GM18868 (cell line): Measurements from ENCODE around the gene RARS1.
"Not testable (repeated sequence)": the region's sequence is repeated elsewhere in the genome, so short reads cannot be mapped to it uniquely, and the experiment has no call there.

Experiments
- ATAC-seq: cut with Tn5 transposase; IDR thresholded peaks from one replicate; pipeline ENCODE4 v1.9.1; 2021; ENCODE audit warnings: mild to moderate bottlenecking, moderate library complexity; ENCODE audit not compliant: unreplicated experiment

RARS1 gene

DNA sequence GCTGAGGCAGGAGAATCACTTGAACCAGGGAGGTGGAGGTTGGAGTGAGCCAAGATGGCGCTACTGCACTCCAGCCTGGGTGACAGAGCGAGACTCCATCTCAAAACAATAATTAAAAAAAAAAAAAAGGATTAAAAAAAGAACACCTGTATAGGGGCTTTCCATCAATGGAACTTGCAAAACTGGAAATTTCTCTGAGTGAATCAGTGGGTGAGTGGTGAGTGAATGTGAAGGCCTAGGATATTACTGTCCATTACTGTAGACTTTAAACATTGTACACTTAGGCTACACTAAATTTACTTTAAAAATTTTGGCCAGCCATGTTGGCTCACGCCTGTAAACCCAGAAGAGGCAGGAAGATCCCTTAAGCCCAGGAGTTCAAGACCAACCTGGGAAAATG is 5.7 kb upstream of the RARS1 start:
- no peak for ATAC-seq

DNA sequence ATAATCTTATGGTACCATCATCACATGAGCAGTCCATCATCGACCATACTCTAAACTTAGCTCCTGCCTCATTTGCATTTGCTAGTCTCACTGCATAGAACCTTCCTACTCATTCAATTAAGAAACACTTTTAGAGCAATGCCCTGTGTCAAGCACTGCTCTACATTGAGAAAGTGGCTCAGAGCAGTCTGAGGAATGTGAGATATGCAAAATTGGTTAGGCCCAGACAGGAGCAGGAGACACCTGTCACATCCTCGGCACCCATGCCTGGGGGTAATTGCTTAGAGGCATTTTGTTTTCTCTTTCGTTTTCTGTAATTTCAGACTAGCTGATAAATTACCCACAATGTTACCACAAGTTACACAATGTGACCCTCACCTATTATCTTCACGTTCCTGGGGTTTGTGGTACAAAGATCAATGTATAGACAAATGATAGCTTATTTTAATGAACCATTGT is 4.9 kb upstream of the RARS1 start:
- peak; percentile 82 for ATAC-seq

DNA sequence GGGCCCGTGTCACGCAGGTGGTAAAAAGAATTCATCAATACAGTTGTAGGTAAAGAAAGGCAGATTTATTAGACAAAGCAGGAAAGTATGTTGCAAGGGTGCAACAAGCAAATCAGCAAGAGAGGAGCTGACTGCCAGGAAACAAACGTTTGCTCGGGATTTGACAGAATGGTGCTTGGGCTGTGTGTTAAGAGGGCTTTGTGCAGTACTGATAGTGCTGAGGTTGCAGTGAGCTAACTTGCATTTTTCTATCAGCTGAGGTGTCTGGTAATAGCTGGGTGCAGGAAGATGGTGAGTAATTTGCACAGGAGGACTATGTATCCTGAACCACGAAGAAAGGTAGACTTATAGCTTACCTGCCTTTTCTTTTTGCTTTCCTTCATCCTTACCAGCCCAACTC is 3.9 kb upstream of the RARS1 start:
- no peak for ATAC-seq

DNA sequence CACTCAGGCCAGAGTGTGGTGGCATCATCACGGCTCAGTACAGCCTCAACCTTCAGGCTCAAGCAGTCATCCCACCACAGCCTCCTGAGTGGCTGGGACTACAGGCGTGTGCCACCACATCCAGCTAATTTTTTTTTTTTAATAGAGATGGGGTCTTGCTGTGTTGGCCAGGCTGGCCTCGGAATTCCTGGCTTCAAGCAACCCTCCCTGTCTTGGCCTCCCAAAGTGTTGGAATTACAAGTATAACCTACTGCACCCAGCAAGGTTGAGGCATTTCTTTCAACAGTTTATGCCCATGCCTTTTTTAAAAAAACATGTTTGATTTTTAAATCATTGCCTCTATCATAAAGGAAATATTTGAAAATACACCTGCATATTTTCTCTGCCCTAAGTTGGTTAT is 2.8 kb downstream of the RARS1 start:
- no peak for ATAC-seq

DNA sequence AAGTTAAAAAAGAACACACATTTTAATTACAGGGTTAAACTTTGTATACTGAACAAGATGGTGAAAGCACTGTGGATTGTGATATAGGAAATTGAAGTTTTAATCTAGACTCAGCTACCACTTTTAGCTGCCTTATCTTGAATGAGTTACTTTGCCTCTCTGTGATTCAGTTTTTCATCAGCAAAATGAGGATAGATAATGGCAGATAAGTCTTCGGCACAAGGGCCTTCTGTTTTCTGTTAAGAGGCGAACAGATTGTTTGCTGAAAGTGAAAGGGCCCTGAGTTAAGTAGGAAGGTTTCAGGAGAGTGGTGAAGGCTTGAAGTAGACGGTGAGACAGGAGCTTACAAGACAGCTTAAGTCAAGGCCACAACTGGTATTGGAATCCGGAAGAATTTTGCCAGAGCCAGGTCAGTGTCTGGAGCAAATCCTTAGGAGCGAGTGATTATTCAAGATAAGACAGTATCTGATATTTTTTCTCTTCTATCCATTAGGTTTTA is 7.8 kb downstream of the RARS1 start:
- ATAC-seq, result no peak

DNA sequence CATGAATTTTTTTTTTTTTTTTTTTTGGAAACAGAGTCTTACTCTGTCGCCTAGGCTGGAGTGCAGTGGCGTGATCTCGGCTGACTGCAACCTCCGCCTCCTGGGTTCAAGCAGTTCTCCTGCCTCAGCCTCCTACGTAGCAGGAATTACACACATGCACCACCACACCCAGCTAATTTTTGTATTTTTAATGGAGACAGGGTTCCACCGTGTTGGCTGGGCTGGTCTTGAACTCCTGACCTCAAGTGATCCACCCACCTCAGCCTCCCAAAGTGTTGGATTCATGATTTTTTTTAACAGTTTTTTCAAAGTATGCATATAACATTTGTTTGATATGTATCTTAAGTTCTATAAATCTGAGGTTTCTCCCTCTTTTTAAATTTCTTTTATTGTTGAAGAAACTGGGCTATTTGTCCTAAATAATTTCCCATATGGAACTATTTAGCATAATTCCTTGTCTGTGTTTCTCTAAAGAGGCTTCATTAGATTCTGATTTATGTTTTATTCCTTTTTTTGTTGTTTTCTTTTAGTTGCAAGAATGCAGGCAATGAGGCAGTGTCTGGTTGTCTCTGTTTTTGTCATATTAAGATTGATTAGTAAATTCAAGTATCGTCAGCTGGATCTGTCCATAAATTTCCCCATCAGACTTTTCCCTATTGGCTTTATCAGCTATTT is 16.4 kb downstream of the RARS1 start:
- no peak for ATAC-seq

DNA sequence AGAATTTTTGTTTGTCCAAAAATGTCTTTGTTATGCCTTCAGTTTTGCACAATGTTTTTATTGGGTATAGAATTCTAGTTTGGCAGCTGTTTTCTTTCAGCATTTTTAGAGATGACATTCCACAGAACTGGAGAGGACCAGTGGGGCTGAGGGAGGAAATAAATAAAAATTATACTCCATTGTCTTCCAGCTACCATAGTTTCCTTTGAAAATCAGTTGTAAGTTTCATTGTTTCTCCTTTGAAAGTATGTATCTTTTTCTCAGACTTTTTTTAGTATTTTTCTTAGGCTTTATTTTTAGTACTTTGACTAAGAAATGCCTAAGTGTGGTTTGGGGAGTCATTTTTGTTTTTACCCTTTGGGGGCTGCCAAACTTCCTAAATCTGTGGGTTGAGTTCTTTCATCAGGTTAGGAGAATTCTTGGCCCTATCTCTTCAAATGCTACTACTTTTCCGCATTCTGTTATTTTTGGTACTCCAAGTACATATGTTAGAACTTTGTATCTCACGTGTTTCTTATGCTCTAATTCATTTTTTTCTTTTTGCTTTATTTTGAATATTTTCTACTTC is 27.7 kb downstream of the RARS1 start:
- ATAC-seq, result no peak

DNA sequence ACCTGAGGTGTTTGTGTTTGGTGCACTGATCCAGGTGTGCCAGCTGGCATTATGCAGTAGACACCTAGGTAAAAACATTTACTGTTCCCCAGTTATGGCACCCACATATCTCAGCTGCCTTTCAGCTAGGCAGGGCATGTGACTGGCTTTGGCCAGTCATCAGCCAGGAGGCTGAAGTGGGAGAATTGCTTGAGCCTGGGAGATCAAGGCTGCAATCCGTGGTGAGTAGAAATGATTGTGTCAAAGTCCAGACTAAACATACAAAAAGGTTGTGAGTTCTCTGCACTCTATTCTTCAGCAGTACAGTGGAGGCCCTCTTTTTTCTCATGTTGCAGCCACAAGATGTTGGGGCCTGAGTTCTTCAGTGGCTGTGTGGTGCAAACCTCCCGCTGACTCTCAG is 39.6 kb downstream of the RARS1 start:
- ATAC-seq, result no peak

DNA sequence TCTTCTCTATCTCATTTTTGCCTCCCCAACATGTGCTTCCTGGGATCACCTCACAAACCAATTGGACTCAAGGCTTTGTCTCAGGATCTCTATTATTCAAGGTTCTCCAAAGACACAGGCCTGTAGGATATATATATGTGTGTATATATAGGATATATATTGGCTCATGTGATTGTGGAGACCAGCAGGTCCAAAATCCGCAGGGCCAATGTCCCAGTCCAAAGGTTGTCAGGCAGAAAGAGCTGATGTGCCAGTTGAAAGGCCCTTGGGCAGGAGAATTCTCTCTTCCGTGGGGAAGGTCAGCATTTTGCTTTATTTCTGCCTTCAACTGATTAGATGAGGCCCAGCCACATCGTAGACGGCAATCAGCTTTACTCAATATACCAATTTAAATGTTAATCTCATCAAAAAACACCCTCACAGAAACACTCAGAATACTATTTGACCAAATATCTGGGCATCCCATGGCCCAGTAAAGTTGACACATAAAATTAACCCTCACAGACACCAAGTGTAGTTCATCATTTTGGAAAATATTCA is 41.6 kb downstream of the RARS1 start:
- no peak for ATAC-seq

DNA sequence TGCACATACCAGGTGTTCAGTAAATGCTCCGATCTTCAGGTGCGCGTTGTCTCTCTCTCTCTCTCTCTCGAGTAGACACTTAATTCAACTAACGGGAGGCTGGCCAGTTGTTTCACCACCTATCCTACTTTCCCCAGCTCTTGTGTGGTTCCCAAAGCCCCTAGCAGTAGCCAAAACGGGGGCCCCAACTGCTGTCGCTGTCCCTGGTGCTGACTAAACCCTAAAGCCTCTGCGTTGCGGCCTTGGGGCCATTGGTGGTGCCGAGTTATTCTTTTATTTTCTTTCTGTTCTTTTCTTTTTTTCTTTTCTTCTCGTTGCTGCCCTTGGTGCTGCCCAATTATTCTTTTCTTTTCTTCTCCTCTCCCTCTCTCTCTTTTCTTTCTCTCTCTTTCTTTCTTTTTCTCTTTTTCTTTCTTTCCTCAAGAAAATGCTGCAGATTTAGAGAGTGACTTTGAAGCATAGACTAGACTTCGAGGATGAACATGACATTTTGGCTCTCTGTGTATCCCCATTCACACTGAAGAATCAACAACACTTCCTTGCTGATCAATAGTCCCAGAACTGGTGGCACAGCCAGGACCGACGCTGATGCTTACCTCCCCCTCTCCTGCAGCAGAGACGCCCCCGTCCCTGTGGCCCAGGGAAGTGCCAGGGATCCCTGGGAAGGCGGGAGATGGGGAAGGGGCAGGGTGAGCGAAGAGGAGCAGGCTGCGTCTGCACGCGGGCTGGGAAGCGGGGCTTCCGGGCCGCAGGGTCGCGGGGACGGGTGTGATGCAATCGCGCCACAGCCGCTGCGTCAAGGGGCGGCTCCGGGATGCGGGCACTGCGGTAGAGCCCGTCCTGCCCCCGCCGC is 42.5 kb downstream of the RARS1 start, which contains the start of gene FBLL1:
FBLL1 (plus strand) TSS at position 785 of the 853 bp plus-strand sequence. CDS start 200 bp downstream, outside the sequence.
- ATAC-seq, result no peak

DNA sequence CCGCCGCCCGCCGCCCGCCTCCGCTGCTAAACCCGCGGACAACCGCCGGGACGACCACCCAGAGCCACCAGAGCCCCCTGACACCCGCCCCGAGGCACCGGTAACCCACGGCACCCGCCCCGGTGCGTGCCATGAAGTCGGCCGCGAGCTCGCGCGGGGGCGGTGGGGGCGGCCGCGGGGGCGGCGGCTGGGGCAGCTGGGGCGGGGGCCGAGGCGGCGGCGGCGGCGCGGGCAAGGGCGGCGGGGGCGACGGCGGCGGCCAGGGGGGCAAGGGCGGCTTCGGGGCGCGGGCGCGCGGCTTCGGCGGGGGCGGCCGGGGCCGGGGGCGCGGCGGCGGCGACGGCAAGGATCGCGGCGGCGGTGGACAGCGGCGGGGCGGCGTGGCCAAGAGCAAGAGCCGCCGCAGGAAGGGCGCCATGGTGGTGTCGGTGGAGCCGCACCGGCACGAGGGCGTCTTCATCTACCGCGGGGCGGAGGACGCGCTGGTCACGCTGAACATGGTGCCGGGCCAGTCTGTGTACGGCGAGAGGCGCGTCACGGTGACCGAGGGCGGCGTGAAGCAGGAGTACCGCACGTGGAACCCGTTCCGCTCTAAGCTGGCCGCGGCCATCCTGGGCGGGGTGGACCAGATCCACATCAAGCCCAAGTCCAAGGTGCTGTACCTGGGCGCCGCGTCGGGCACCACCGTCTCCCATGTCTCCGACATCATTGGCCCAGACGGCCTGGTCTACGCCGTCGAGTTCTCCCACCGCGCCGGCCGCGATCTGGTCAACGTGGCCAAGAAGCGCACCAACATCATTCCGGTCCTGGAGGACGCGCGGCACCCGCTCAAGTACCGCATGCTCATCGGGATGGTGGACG is 43.3 kb downstream of the RARS1 start:
- ATAC-seq, result no peak

DNA sequence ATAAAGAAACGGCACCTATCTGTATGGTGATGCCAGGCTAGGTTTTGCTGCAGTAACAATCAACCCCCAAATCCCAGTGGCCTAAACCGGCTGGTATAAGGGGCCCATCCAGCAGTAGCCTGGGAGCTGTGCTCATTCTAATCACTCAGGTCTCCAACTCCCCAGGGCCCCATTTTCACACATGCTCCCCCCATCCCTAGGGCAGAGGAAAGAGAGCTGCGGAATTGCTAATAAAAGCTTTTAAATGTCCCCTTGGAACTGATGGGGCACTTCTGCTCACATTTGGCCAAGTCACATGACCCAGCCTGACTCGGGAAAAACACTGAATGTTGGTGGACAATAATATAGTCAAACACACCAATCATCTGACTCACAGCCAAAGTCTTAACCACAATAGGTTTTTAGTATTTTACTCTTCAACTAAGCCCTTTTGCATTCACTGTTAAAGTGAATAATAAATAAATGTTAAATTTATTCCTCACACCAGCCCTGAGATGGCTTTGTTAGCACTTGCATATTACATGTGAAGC is 44.4 kb downstream of the RARS1 start:
- ATAC-seq, result no peak

DNA sequence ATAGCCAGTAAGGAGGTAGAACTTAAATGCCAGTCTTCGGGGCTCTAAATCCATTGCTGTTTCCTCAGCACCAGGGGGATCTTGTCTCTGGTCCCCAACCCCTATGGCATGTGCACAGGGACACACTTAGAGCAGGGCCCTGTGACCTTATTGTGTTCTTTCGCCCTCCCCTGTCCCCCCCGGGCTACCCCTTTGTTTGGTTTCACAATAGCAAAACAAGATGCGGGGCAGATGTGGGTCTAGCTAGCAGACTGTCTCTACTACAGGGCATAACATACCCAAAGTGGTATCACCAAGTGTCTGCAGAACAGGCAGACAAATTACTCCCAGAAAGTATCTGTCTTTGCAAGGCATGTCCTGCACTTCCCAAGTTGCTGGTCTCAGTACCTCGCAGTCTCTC is 44.9 kb downstream of the RARS1 start:
- ATAC-seq, result no peak

DNA sequence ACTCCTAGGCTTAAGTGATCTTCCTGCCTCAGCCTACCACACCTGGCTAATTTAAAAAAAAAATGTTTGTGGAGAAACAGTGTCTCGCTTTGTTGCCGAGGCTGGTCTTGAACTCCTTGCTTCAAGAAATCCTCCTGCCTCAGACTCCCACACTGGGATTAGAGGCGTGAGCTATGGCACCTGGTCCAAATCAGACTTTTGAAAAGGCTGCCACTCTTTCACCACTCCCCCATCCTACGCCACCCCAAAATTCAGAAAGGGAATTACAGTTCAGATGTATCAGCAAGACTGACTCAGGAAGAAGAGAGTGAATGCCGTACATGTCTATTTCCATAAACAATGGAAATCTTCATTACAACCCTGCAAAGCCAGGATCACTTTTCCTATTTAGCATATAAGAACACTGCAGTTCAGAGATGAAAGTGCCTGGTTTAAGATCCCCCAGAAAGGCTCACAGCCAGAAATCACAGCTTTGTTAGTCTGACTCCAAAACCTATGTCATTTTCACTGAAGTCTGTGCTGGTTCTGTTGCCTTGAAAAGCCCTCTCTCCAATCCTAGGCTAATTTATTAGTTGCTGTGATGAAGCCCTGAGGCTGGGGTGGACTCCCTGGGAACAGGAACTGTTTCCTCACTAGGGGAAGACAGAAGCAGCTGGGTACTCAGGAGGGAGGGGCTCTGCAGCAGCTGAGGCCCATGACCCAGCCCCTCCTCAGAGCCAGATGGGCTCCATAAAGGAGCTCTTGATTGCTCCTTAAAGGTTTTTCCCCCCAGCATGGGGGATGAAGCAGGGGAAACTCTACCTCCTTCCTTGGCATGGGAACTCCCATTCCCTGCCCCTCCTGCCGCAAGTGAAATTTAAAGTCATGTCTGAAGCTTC is 46.0 kb downstream of the RARS1 start:
- ATAC-seq, result no peak

DNA sequence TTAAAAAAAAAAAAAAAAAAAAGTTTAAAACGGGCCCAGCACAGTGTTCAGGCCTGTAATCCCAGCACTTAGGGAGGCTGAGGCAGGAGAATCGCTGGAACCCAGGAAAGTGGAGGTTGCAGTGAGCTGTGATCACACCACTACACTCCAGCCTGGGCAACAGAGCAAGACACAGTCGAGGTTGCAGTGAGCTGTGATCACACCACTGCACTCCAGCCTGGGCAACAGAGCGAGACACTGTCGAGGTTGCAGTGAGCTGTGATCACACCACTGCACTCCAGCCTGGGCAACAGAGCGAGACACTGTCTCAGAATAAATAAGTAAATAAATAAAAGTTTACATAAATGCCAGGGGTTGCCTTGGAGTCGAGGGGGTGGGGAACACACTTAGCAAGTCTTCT is 48.1 kb downstream of the RARS1 start:
- not testable (repeated sequence) for ATAC-seq

DNA sequence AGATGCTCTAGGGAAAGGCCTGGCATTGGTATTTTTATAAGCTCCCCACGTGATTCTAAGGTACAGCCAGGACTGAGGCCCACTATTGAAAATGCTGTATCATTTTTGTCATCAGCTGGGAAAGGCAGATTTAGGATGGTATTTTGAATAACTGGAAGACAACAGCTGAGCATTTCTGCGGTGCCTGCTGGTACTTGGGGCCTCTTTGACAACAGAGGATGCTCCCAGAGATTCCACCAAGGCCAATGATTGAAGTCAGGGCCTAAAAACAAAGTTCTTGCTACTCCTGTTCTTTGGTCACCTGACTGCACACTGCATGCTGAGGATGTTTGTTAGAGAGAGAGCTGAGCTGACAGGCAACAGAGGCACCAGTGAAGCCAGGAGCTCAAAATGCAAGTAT is 50.9 kb downstream of the RARS1 start:
- ATAC-seq, result no peak

DNA sequence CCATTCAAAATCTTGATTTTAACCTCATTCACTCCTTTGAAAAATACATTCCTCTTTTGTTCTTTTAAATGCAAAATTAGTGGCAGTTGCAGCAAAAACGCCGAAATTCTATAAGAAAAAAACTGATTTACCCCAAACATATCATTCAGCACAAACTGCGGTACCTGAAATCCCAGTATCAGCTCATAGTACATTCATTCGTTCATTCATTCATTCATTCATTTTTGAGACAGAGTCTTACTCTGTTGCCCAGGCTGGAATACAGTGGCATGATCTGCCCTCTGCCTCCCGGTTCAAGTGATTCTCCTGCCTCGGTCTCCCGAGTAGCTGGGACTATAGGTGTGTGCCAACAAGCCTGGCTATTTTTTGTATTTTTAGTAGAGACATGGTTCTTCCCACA is 63.3 kb downstream of the RARS1 start:
- no peak for ATAC-seq

DNA sequence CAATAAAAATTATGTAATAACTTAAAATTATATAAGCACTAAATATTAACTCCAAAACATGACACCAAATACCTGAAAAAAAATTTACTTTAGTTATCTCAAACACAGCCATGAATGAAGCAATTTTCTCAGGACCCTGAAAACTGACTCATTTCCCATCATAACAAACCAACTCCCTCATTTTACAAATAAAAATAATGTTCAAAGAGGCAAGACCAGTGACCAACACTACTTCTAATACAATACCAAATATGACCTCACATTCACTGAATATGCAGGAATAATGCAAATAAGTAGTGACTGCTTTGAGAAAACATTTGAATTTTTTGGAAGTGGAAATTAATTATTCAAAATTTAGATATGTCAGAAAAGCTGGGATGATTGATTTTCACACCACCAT is 64.4 kb downstream of the RARS1 start:
- no peak for ATAC-seq

DNA sequence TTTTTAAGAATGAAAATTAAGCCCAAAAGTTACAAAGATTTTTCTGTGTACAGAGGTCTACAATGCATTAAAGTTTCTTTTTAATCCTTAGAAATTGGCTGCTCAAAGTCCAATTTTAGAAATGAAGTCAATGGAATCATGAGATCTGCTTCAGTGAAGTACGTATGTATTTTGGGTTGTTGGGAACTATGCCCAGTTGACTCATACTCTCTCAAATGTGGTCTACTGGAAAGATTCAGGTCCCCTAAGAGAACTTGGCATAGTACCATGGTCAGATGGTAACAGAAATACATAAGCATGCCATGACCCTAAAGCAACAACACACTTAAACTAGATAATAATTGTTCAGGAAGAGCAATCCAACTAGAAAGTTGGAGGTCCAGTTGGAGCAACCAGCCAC is 65.9 kb downstream of the RARS1 start:
- ATAC-seq, result no peak
